Measurements from ENCODE around the gene PLXNB1. TPM values are rescaled to one million over a fixed set of nuclear protein-coding genes. Genes with fewer than 3 reads are reported as not detected.

PLXNB1 gene
- total and polyA plus RNA-seq, 2 of the 13 experiments (the other 11 are each of a cell fraction or from before 2014, with no cell fraction given): 86.0 to 143 TPM

- TF ChIP-seq ETS1 (CRISPR knock-in tag; IDR thresholded peaks at IDR 0.05): no peak
- no peak for TF ChIP-seq BCL6 (CRISPR knock-in tag; IDR thresholded peaks at IDR 0.05)
- TF ChIP-seq JUND (CRISPR knock-in tag; IDR thresholded peaks at IDR 0.05): no peak
- no peak for TF ChIP-seq PBX3 (CRISPR knock-in tag; IDR thresholded peaks at IDR 0.05; ENCODE audit: borderline replicate concordance)
- no peak for TF ChIP-seq SP140L (CRISPR knock-in tag; IDR thresholded peaks at IDR 0.05; ENCODE audit: borderline replicate concordance)
- no peak for TF ChIP-seq ZFP36L2 (CRISPR knock-in tag; IDR thresholded peaks at IDR 0.05)
- TF ChIP-seq ZNF256 (CRISPR knock-in tag; conservative IDR thresholded peaks at IDR 0.05): no peak
- TF ChIP-seq SIX4 (CRISPR knock-in tag; IDR thresholded peaks at IDR 0.05): no peak
- 0 out of 2 replicates have a peak, but pooled peaks have one; percentile 13 for TF ChIP-seq ZBTB7A (CRISPR knock-in tag; IDR thresholded peaks at IDR 0.05)
- TF ChIP-seq ZNF781 (CRISPR knock-in tag; IDR thresholded peaks at IDR 0.05; ENCODE audit: borderline replicate concordance, not compliant biosample characterization): no peak
- 0 out of 2 replicates have a peak, but pooled peaks have one; percentile 25 for TF ChIP-seq ZNF318 (CRISPR knock-in tag; IDR thresholded peaks at IDR 0.05)
- TF ChIP-seq RBM22 (optimal IDR thresholded peaks at IDR 0.05; ENCODE audit: low read length): peak; percentile 89
- no peak for TF ChIP-seq ZNF441 (CRISPR knock-in tag; IDR thresholded peaks at IDR 0.05; ENCODE audit: borderline replicate concordance)
- no peak for TF ChIP-seq FOXO4 (CRISPR knock-in tag; conservative IDR thresholded peaks at IDR 0.05)
- no peak for TF ChIP-seq MYC (CRISPR knock-in tag; IDR thresholded peaks at IDR 0.05; ENCODE audit: borderline replicate concordance)
Measured at GRCh38 chr3:48397767-48398681, 31.9 kb downstream of the PLXNB1 start (continued).

Measured in HepG2 (cell line).